SU-DHL-6 (cell line): ENCODE results near the gene CTNNB1.

Experiments used
- H2AFZ ChIP-seq: fragments of 200-600 bp; sonication (generic); 2 replicates; pipeline ENCODE4 v1.6.1; 2014; ENCODE audit warnings: low read depth, mild to moderate bottlenecking, moderate library complexity, mixed read lengths, antibody characterized with exemption, low read length; ENCODE audit not compliant: severe bottlenecking
- H3F3A ChIP-seq: fragments of 200-600 bp; shearing (Covaris generic); 2 replicates; pipeline ENCODE4 v1.6.0; 2016; ENCODE audit warnings: antibody characterized with exemption, mild to moderate bottlenecking; ENCODE audit not compliant: insufficient read depth
- H3K27ac ChIP-seq: fragments of 200-600 bp; sonication (generic); 2 replicates; pipeline ENCODE4 v1.5.1; 2016; ENCODE audit warnings: low read depth, mild to moderate bottlenecking, low read length, moderate library complexity, mixed read lengths
- H3K27me3 ChIP-seq: fragments of 200-600 bp; sonication (generic), shearing (Covaris generic); 2 replicates; pipeline ENCODE4 v1.6.0; 2014; ENCODE audit warnings: mild to moderate bottlenecking, low read length
- H3K36me3 ChIP-seq: fragments of 200-600 bp; sonication (generic); 2 replicates; pipeline ENCODE4 v1.6.1; 2014; ENCODE audit warnings: mild to moderate bottlenecking, low read length, mixed read lengths
- H3K4me2 ChIP-seq: fragments of 300-600, 200-600 bp; shearing (Covaris generic), sonication (generic); 2 replicates; pipeline ENCODE4 v1.6.0; 2014; ENCODE audit warnings: low read length, low read depth, mild to moderate bottlenecking; ENCODE audit not compliant: poor library complexity, severe bottlenecking
- H3K4me3 ChIP-seq: fragments of 200-600 bp; sonication (generic); 2 replicates; pipeline ENCODE4 v1.5.1; 2014; ENCODE audit warnings: antibody characterized with exemption, low read length, mild to moderate bottlenecking, mixed read lengths; ENCODE audit not compliant: insufficient read depth, poor library complexity, severe bottlenecking
- H3K79me2 ChIP-seq: fragments of 200-600 bp; sonication (generic); 2 replicates; pipeline ENCODE4 v1.6.1; 2014; ENCODE audit warnings: mild to moderate bottlenecking, low read length, moderate library complexity; ENCODE audit not compliant: insufficient read depth
- H3K9ac ChIP-seq: fragments of 200-600 bp; sonication (generic); 2 replicates; pipeline ENCODE4 v1.7.0; 2014; ENCODE audit warnings: mild to moderate bottlenecking, low read length
- H3K9me2 ChIP-seq: fragments of 200-600 bp; sonication (generic); replicated peaks from 2 replicates; pipeline ENCODE4 v1.6.1; 2014; ENCODE audit warnings: low read length; ENCODE audit not compliant: insufficient read depth
- H3K9me3 ChIP-seq: fragments of 200-600 bp; sonication (generic); 2 replicates; pipeline ENCODE4 v1.6.1; 2014; ENCODE audit warnings: low read length, mixed read lengths; ENCODE audit not compliant: insufficient read depth
- H4K20me1 ChIP-seq: fragments of 200-600 bp; sonication (generic); 2 replicates; pipeline ENCODE4 v1.6.1; 2014; ENCODE audit warnings: low read depth, mild to moderate bottlenecking, antibody characterized with exemption, low read length, moderate library complexity, mixed read lengths
- CTCF ChIP-seq: fragments of 200-600 bp; sonication (generic); IDR thresholded peaks from one replicate; pipeline ENCODE4 v1.5.1; 2017; ENCODE audit warnings: antibody characterized with exemption, mild to moderate bottlenecking, low read length, moderate library complexity; ENCODE audit not compliant: insufficient read depth, poor library complexity, severe bottlenecking
- EZH2phosphoT487 ChIP-seq: fragments of 200-600 bp; sonication (generic), shearing (Covaris generic); conservative IDR thresholded peaks from 2 replicates; pipeline ENCODE4 v1.6.1; 2018; ENCODE audit warnings: mild to moderate bottlenecking, antibody characterized with exemption, low read length, moderate library complexity, mixed read lengths

CTNNB1 gene

GRCh38 chr3:41198950-41199865 lies at the start of gene CTNNB1:
Gene CTNNB1 (plus strand): TSS chr3:41199505. CDS start chr3:41224069, 24,564 bp downstream.
- peak within 1 kb of the TSS; percentile 97 for H2AFZ ChIP-seq

DNA sequence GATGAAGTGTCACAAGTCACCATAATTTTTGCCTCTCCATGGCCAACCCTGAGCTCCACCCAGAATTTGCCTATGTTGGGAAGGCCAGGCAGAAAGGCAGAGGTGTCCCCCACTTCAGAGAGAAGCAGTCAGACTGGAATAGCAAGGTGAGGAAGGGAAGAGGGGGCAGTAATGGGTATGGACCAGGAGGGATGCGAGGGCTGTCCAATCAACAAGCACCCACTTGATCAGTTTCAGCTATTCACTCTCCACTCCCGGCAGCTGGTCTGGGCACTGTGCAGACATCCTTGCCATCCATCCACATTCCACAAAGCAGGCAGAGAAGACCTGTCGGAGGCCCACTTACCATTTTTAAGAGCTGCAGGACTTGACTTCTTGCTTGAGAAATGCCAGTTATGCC lies 43.5 kb upstream of the CTNNB1 start:
- H3K4me3 ChIP-seq = no peak overlapping the region
- H3K27me3 ChIP-seq = no peaks in the 10 kb centered on the region
- no peaks in the 10 kb centered on the region for H4K20me1 ChIP-seq
- H3K27ac ChIP-seq = no peak overlapping the region
- H3F3A ChIP-seq = no peaks in the 10 kb centered on the region
- H3K9ac ChIP-seq = no peak overlapping the region
- no peaks in the 10 kb centered on the region for H3K79me2 ChIP-seq
- H3K4me2 ChIP-seq = no peak overlapping the region
- H3K9me3 ChIP-seq = no peaks in the 10 kb centered on the region
- H3K9me2 ChIP-seq = no peaks in the 10 kb centered on the region
- H2AFZ ChIP-seq = no peak overlapping the region
- TF ChIP-seq EZH2phosphoT487 (no peak), CTCF (no peak)
- no peaks in the 10 kb centered on the region for H3K36me3 ChIP-seq

More at GRCh38 chr3:41198950-41199865, at the start of gene CTNNB1:
- Histone ChIP-seq H3K4me3 (peak within 1 kb of the TSS; percentile 92), H3F3A (peaks cover 6% of the 10 kb centered on the region; the same call in 1 of the 2 replicates), H3K9me2 (no peaks in the 10 kb centered on the region), H3K36me3 (no peaks in the 10 kb centered on the region), H4K20me1 (peaks cover 35% of the 10 kb centered on the region), H3K27me3 (no peaks in the 10 kb centered on the region), H3K27ac (peak within 1 kb of the TSS; percentile 91), H3K9me3 (no peaks in the 10 kb centered on the region), H3K9ac (peak within 1 kb of the TSS; percentile 98), H3K4me2 (peak within 1 kb of the TSS; percentile 79), H3K79me2 (peaks cover 46% of the 10 kb centered on the region)
- no peak for TF ChIP-seq CTCF
- TF ChIP-seq EZH2phosphoT487 = no peak

DNA sequence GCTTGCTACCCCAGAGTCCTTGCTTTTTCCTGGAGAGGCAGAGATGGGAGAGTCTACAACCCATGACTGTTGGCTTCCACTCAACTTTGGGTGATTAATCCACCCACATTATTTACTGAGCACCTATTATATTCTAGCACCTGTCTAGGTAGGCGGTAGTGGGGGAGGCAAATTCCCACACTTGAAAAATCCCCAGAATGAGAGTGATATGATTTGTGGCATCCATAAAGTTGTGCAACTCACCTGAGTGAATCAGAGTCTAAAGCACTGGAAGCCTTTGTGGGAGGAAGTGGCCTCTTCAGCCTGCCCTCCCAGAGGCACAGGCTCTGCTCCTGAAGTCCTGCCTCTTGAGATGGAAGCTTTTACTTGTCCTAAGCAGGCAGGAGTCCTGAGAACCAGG lies 40.4 kb upstream of the CTNNB1 start:
- Histone ChIP-seq H4K20me1 (no peaks in the 10 kb centered on the region), H3F3A (no peaks in the 10 kb centered on the region), H3K4me3 (no peak overlapping the region), H2AFZ (no peak overlapping the region), H3K27me3 (no peaks in the 10 kb centered on the region), H3K9me3 (no peaks in the 10 kb centered on the region), H3K36me3 (no peaks in the 10 kb centered on the region), H3K27ac (no peak overlapping the region), H3K9ac (no peak overlapping the region), H3K9me2 (no peaks in the 10 kb centered on the region), H3K79me2 (no peaks in the 10 kb centered on the region), H3K4me2 (no peak overlapping the region)
- TF ChIP-seq EZH2phosphoT487 = no peak
- TF ChIP-seq CTCF = no peak
